Stimulated activated naive CD4-positive, alpha-beta T cell treated with Interleukin-2 at 50 U/mL for 16 hours (primary cell): ENCODE results near the gene CENPX.

Experiments
- DNase-seq: peaks from one replicate; lab custom pipeline; 2025; lab: John Stamatoyannopoulos, UW

The CENPX gene

DNA sequence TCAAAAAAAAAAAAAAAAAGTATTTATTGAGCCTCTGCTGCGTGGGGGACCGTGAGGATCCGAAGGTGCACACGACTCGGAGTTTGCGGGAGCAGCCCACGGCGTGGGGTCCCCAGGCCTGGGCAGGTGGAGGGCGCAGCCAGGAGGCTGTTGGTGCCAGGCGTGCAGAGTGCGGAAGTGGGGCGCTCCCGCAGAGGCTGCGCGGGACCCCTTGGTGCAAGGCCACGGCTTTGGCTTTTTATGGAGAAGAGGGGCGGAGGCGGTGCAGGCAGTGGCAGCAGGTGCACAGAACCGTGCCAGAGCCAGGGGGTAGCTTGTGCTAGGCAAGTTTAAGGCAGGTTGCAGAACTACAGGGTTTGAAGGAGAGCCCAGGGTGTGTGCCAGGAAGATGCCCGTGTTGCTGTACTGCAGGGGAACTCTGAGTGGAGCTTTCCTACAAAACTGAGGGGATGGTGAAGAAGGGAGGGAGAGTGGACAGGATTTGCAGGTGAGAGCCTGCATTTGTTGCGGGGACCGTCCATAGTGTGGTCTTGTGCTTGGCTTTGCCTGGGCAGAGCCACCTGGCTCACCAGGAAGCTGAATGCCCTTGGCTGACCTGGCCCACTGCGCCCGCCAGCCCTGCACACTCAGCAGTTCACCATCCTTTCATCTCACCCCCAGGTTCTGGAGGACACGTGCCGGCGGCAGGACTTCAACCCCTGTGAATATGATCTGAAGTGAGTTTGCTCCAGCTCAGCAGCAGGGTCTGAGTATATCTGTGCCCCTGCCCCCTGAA, 44.0 kb downstream of the CENPX start:
- DNase-seq, result no peak

DNA sequence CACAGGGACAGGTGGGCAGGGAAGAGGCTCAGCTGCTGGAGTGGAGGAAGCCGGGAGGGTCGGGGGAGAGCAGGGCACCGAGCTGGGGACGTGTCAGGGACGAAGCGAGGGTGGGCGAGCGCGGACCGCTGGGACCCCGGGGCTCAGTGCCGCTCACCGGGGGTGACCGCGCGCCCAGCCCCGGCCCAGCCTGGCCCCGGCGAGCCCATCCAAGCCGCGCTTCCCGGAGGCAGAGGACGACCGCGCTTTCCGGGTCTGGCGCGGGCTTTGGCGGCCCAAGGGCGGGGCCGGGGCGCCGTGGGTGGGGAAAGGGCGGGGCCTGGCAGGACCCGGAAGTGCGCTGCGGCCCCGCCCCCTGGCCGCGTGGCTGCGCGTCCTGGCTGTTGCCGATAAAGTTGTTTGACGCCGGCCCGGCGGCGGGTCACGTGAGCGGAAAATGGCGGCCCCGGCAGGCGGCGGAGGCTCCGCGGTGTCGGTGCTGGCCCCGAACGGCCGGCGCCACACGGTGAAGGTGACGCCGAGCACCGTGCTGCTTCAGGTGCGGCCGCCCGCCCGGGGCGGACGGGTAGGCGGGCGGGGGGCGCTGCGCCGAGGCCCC, 45.4 kb downstream of the CENPX start, which contains the start of gene ASPSCR1:
TSS of gene ASPSCR1 (plus strand) at position 419 of the 598 bp plus-strand sequence. CDS start at position 437, 18 bp downstream.
- peak; percentile 83 for DNase-seq

GRCh38 chr17:81976332-81977210, 46.1 kb downstream of the CENPX start:
- DNase-seq, result peak; percentile 14

GRCh38 chr17:81973432-81973831, 49.2 kb downstream of the CENPX start:
- DNase-seq, result no peak

DNA sequence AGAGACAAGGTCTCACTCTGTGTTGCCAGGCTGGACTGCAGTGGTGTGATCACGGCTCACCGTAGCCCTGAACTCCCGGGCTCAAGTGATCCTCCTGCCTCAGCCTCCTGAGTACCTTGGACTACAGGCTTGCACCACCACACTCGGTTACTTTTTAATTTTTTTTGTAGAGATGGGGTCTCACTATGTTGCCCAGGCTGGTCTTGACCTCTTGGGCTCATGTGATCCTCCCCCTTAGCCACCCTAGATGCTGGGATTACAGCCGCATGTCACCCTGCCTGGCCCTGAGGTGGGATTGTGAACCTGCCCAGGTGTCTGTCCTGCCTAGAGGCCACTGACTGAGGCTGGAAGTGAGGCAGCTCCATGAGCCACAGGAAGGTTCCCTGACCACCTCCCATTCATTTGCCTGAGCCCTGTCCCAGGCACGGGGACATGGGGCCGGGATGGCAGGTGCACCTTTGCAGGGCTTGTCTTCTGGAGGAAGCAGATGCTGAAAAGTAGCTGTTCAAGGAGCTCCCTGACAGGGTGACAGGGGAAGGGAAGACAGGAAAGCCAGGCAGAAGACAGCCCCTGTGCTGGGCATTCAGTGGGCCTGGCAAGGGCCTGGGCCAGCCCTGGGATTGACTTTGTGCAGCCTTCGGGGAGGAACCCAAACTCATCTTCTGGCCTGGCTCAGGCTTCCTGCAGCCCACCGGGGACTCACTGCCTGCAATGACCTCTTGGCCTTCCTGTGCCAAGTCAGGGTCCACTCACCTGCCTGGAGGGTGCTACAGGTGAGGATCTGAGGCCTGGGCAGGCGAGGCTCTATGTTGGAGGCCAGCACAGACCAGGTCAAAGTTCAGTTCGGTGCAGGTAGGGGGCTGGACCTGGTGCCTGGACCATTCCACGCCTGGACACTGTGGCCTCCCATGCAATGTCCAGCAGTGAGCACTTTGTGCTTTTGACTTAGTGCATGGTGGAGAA, 53.5 kb downstream of the CENPX start:
- DNase-seq, result no peak
